Gastroesophageal sphincter (tissue), 3 donors: ENCODE data around the gene RTP1.

Experiments used
- POLR2AphosphoS5 ChIP-seq: sonication (generic); formaldehyde crosslinking; IDR thresholded peaks from one replicate; pipeline ENCODE4 v1.6.1; 2017; ENCODE audit warnings: antibody characterized with exemption
- TF ChIP-seq, protein P1 (sequence below), 4 experiments: fragments of 200-600 bp in 2 of 4; fragments of 450-650 bp in 2 of 4; sonication (generic) in 1 of 4; IDR thresholded peaks; one replicate each; pipeline ENCODE4 v1.5.1; 2017 to 2019; ENCODE audit warnings: antibody characterized with exemption in 4 of 4, mild to moderate bottlenecking in 2 of 4, moderate library complexity in 2 of 4

DNA sequence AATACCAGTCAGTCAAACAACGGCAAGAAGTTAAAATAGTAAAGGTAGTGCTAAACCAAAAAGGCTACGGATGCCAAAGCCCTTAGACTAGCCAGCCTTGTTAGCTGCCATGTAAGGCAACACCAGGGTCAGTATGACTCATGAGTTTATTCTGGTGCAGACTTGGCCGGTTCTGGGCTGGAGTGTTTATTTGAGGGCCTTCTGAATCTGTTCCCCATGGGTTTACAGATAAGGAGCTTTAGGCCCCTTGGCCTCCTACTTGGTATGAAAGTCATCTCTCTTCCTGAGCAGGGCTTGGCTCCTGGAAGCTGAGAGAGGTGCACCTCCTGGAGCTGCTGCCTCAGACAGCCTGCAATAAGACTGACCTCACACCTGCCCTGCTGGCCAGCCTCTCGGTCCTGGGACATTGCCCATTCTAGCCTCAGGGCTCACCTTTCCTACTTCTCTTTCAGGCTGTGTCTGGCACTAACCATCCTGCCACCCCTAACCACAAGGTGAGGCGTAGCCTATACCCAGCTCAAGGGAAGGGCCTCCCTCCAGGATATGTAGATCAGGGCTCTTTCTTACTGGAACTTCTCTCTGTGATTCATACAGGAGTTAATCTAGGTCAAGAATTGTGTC, 10.4 kb upstream of the RTP1 start:
- TF ChIP-seq, protein P1, sequence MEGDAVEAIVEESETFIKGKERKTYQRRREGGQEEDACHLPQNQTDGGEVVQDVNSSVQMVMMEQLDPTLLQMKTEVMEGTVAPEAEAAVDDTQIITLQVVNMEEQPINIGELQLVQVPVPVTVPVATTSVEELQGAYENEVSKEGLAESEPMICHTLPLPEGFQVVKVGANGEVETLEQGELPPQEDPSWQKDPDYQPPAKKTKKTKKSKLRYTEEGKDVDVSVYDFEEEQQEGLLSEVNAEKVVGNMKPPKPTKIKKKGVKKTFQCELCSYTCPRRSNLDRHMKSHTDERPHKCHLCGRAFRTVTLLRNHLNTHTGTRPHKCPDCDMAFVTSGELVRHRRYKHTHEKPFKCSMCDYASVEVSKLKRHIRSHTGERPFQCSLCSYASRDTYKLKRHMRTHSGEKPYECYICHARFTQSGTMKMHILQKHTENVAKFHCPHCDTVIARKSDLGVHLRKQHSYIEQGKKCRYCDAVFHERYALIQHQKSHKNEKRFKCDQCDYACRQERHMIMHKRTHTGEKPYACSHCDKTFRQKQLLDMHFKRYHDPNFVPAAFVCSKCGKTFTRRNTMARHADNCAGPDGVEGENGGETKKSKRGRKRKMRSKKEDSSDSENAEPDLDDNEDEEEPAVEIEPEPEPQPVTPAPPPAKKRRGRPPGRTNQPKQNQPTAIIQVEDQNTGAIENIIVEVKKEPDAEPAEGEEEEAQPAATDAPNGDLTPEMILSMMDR (IDR thresholded peaks at IDR 0.05), result no peak
- TF ChIP-seq POLR2AphosphoS5, result peak; percentile 85
